Psoas muscle (tissue), 8 donors: ENCODE data around the gene FBXO8. TPM values are rescaled to one million over a fixed set of nuclear protein-coding genes. Genes with fewer than 3 reads are reported as not detected.

Source experiments
- ATAC-seq, 4 donors: fragments of 200-7000 bp; cut with Tn5 transposase; one replicate each; pipeline ENCODE4 v1.9.1; 2020; ENCODE audit warnings: moderate library complexity in 3 of 4, mild to moderate bottlenecking in 2 of 4
- DNase-seq, 2 donors: peaks; one replicate each; pipeline ENCODE4 v3.0.0-alpha.2; 2020
- H3K27ac ChIP-seq: fragments of 200-600 bp; one replicate; pipeline ENCODE4 v1.8.0; 2022
- H3K27me3 ChIP-seq, 3 donors: fragments of 200-600 bp in 1 of 3; one replicate each; pipeline versions ENCODE4 v1.6.1 to v1.8.0; 2013 to 2022; ENCODE audit warnings: low read length in 2 of 3, mild to moderate bottlenecking in 2 of 3, moderate library complexity in 1 of 3; ENCODE audit not compliant: insufficient read depth in 3 of 3
- H3K36me3 ChIP-seq, 2 donors: fragments of 200-600 bp in 1 of 2; one replicate each; pipeline versions ENCODE4 v1.6.1 to v1.8.0; 2013 to 2022; ENCODE audit warnings: low read depth in 1 of 2, mild to moderate bottlenecking in 1 of 2, moderate library complexity in 1 of 2; ENCODE audit not compliant: insufficient read depth in 1 of 2
- H3K4me1 ChIP-seq: fragments of 200-600 bp; one replicate; pipeline ENCODE4 v1.8.0; 2022
- H3K4me3 ChIP-seq: fragments of 200-600 bp; one replicate; pipeline ENCODE4 v1.8.0; 2022; ENCODE audit warnings: mild to moderate bottlenecking
- H3K9me3 ChIP-seq: fragments of 200-600 bp; one replicate; pipeline ENCODE4 v1.8.0; 2022
- WGBS, 3 donors: extraction: QIAGEN DNeasy Blood & Tissue Kit; methylation state at CpG; one replicate each; pipeline versions ENCODE4 v1.1.6 to v1.1.7; 2013; 5-methylcytosine and 5-hydroxymethylcytosine counted together
- intact Hi-C, 2 donors: fragments of 100-400 bp; cut with DNase I; formaldehyde crosslinking; loops; one replicate each; pipeline versions ENCODE4 v1.11.0 to v1.14.2; 2022
- polyA plus RNA-seq, 3 donors: library from polyadenylated mRNA; stranded (reverse); fragments of 200-250 nt; gene quantifications; one replicate each; pipeline ENCODE4 v1.2.3, GENCODE V29; 2013
- total RNA-seq, 4 donors: library from RNA; stranded (reverse); fragmentation: NEBNext Ultra II Directional in 2 of 4; extraction: Animal tissue kit (Norgen Biotek cat#: 25700) in 2 of 4; gene quantifications; one replicate each; pipeline versions ENCODE4 v1.2.1 to v1.2.4, GENCODE V29; 2021 to 2023
- TF ChIP-seq, protein P1 (sequence below): fragments of 200-600 bp; IDR thresholded peaks from one replicate; pipeline ENCODE4 v1.8.0; 2022; ENCODE audit warnings: antibody characterized with exemption
- donor health status: healthy with polysubstance abuse.
- donor health status: DM: no; HTN: no; CAD: no; lungs with moderate emphysema.
- donor health status: Bipolar disorder and iron deficiency.
- donor health status: healthy.
- donor health status: DM: yes; HTN: yes; CAD: no.
- donor health status: DM: no; HTN: no; CAD: no.
- donor health status: DM: no; HTN: no; CAD: no.
- donor health status: DM: yes; HTN: yes; CAD: no.

The FBXO8 gene
- total and polyA plus RNA-seq, 7 donors = 7.2 to 21.4 (median 10.2) TPM

DNA sequence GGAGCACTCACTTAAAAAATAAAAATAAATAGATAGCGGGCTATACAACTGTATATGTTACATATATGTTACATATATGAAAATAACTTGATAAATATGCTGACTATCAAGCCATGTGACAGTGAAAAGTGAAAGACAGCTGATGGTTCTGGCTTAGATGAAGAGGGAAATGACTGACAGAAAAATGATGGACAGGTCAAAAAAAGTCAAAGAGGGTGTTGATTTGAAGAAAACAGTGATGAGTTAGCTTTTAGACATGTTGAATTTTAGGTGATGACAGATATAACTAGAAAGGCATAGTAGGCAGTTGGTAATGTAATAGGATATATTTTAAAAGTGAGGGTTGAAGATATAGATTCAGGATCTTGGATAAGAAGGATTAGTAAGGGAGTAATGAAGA, 37.8 kb downstream of the FBXO8 start:
- Histone ChIP-seq H3K27ac (no peak overlapping the region), H3K9me3 (no peaks in the 10 kb centered on the region), H3K4me1 (peaks cover 7% of the 10 kb centered on the region), H3K36me3 (peaks cover 0 to 12% of the 10 kb centered on the region in 2 donors), H3K27me3 (no peaks in the 10 kb centered on the region), H3K4me3 (no peak overlapping the region)
- intact Hi-C loops = no loop called here
- no peak for ATAC-seq
- TF ChIP-seq, protein P1, sequence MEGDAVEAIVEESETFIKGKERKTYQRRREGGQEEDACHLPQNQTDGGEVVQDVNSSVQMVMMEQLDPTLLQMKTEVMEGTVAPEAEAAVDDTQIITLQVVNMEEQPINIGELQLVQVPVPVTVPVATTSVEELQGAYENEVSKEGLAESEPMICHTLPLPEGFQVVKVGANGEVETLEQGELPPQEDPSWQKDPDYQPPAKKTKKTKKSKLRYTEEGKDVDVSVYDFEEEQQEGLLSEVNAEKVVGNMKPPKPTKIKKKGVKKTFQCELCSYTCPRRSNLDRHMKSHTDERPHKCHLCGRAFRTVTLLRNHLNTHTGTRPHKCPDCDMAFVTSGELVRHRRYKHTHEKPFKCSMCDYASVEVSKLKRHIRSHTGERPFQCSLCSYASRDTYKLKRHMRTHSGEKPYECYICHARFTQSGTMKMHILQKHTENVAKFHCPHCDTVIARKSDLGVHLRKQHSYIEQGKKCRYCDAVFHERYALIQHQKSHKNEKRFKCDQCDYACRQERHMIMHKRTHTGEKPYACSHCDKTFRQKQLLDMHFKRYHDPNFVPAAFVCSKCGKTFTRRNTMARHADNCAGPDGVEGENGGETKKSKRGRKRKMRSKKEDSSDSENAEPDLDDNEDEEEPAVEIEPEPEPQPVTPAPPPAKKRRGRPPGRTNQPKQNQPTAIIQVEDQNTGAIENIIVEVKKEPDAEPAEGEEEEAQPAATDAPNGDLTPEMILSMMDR = no peak
- no peak for DNase-seq
- 96 to 100% (median 98%) methylated on average over 1 of the region's 1 CpG for WGBS, 3 donors

DNA sequence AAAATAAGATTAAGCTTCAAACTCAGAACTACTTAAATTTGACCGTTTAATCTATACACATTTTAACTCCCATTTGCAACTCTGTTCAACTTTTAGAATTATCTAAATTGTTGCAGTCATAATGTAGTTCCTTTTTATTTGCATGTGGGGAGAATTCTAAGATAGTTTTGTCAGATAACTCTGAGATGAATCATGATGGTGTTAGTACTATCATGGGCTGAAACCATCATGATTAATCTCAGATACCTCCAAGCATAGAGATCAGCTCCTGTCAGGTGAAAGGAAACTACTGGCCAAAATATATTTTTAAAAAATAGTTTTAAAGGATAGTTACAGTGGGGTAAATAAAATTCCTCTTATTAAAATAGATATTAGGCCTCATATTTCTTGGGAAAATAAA, 39.0 kb downstream of the FBXO8 start:
- no peak overlapping the region for H3K27ac ChIP-seq
- TF ChIP-seq, protein P1 = no peak
- H3K9me3 ChIP-seq = no peaks in the 10 kb centered on the region
- DNase-seq = no peak
- H3K36me3 ChIP-seq = peaks cover 0 to 20% of the 10 kb centered on the region in 2 donors
- peaks cover 7% of the 10 kb centered on the region for H3K4me1 ChIP-seq
- intact Hi-C loops = no loop called here
- ATAC-seq = no peak
- H3K27me3 ChIP-seq = no peaks in the 10 kb centered on the region
- H3K4me3 ChIP-seq = no peak overlapping the region
- WGBS, 3 donors = 53 to 90% (median 86%) methylated on average over 1 of the region's 1 CpG

DNA sequence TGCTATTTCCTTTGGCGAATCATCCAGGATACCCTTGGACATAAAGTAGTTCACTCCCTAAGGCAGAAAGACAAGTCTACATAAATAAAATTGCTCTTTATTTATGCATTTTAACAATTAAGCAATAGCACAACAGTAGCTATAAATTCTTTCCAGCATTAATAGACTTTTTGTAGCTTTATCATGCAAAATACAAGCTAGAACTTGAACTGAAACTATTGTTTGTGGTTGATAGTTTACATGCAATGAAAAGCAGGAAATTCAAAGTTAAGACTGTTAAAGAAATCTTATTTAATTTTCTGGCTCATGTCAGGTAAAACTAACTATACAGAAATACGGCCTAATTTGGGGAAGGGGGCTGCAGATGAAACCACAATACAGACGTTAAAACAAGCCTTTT, 42.3 kb downstream of the FBXO8 start:
- no peaks in the 10 kb centered on the region for H3K27me3 ChIP-seq
- TF ChIP-seq, protein P1 = no peak
- no peak overlapping the region for H3K27ac ChIP-seq
- DNase-seq (no peak), ATAC-seq (no peak)
- no peaks in the 10 kb centered on the region for H3K4me1 ChIP-seq
- intact Hi-C loops = no loop called here
- no peak overlapping the region for H3K4me3 ChIP-seq
- WGBS, 3 donors = 89 to 91% (median 89%) methylated on average over 3 of the region's 3 CpGs
- H3K36me3 ChIP-seq = peaks cover 0 to 50% of the 10 kb centered on the region in 2 donors
- H3K9me3 ChIP-seq = no peaks in the 10 kb centered on the region

DNA sequence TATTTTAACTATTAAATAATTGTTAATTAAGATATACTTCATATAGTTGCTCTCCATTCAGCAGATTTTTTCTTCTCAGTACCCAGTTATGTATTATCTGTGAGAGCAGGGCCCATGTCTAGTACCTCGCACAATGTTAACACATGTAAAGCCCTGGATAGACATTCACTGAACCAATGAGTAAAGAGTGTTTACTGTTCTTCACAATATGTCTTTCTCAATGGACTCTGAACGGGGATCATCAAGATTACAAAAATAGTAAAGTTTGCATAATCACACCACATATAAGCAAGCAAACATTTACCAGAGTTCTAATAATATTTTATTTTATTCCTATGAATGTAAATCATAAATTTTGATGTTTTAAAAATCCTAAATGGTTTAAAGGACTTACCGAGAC, 47.1 kb downstream of the FBXO8 start:
- intact Hi-C loops = no loop called here
- TF ChIP-seq, protein P1 = no peak

DNA sequence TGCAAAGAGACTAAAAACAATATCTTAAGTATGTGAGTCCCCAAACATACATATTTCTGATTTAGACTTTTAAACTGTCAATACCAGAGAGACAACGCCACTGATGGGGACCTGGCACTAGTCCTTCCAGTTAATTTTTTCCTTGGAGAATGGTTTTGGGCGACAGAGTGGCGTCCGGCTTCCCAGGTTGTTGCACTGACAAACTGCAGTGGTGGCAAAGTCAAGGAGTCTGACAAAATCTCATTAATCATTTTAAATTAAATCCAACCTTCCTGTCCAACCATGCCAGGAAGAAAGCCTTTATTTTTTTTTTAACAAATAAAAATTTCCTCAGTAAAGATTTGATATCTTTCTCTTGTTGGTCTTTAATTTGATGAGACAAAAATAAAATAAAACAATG, 52.8 kb downstream of the FBXO8 start:
- no peak for DNase-seq
- no peak overlapping the region for H3K4me3 ChIP-seq
- TF ChIP-seq, protein P1 = no peak
- 86 to 91% (median 90%) methylated on average over 4 of the region's 4 CpGs for WGBS, 3 donors
- H3K4me1 ChIP-seq = no peaks in the 10 kb centered on the region
- H3K27me3 ChIP-seq = no peaks in the 10 kb centered on the region
- ATAC-seq = no peak
- H3K9me3 ChIP-seq = no peaks in the 10 kb centered on the region
- peaks cover 0 to 5% of the 10 kb centered on the region in 2 donors for H3K36me3 ChIP-seq
- intact Hi-C loops = no loop called here
- no peak overlapping the region for H3K27ac ChIP-seq

More for the DNA sequence above, 47.1 kb downstream of the FBXO8 start:
- ATAC-seq = no peak
- Histone ChIP-seq H3K9me3 (no peaks in the 10 kb centered on the region), H3K36me3 (peaks cover 0 to 57% of the 10 kb centered on the region in 2 donors), H3K27me3 (no peaks in the 10 kb centered on the region), H3K4me3 (no peak overlapping the region), H3K4me1 (no peaks in the 10 kb centered on the region), H3K27ac (no peak overlapping the region)
- DNase-seq = no peak
- 77 to 96% (median 80%) methylated on average over 3 of the region's 3 CpGs for WGBS, 3 donors
